Nephron progenitor cell (in vitro differentiated cells): ENCODE results near the gene RPL38.

Experiments
- DNase-seq: peaks from one replicate; pipeline ENCODE4 v3.0.0; 2021
- H3K27ac Mint-ChIP-seq: 2 replicates; pipeline ENCODE4 v1.8.0; 2021; ENCODE audit warnings: mild to moderate bottlenecking, moderate library complexity, mixed read lengths
- H3K27me3 Mint-ChIP-seq: 2 replicates; pipeline ENCODE4 v1.8.0; 2021; ENCODE audit warnings: mild to moderate bottlenecking, low read depth, mixed read lengths; ENCODE audit not compliant: poor library complexity
- H3K36me3 Mint-ChIP-seq: 2 replicates; pipeline ENCODE4 v1.8.0; 2021; ENCODE audit warnings: low read depth, mixed read lengths
- H3K4me1 Mint-ChIP-seq: 2 replicates; pipeline ENCODE4 v1.8.0; 2021; ENCODE audit warnings: mixed read lengths
- H3K4me3 Mint-ChIP-seq: 2 replicates; pipeline ENCODE4 v1.8.0; 2021; ENCODE audit warnings: mild to moderate bottlenecking, moderate library complexity, mixed read lengths
- H3K9me3 Mint-ChIP-seq: 2 replicates; pipeline ENCODE4 v1.8.0; 2021; ENCODE audit warnings: mild to moderate bottlenecking, moderate library complexity, mixed read lengths
- TF ChIP-seq, protein P1 (sequence below): fragments of 200-600 bp; sonication (generic); IDR thresholded peaks from 2 replicates; pipeline ENCODE4 v1.5.0; 2021; ENCODE audit warnings: antibody characterized with exemption

RPL38 gene

DNA sequence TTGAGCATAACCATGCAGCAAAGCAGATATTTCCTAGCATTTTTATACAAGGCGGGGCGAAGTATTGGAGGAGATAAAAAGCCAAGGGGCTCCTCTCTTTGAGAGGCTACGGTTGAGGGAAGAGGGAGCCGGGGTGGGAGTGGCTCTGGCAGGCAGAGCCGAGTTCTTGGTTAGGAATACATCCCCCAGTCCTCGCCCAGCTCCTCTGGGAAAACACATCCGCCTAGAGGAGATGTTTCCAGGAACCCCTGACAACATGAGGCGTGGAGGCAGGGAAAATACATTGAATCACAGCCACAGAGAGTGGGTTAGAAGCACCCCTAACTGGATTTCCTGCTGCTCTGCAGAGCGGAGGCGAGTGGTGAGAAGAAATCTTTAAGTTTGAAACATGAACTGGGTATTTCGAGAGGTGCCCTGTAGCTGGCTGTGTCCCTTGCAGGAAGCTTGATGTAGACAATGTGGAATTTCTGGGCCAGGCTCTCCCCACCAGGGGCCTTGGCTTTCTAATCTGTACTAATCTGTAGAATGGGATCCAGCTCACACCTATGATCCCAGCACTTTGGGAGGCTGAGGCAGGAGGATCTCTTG, 37.2 kb downstream of the RPL38 start:
- H3K36me3 Mint-ChIP-seq, result no peaks in the 10 kb centered on the region
- peaks cover 32% of the 10 kb centered on the region for H3K4me1 Mint-ChIP-seq
- no peak overlapping the region for H3K4me3 Mint-ChIP-seq
- no peaks in the 10 kb centered on the region for H3K9me3 Mint-ChIP-seq
- TF ChIP-seq, protein P1, sequence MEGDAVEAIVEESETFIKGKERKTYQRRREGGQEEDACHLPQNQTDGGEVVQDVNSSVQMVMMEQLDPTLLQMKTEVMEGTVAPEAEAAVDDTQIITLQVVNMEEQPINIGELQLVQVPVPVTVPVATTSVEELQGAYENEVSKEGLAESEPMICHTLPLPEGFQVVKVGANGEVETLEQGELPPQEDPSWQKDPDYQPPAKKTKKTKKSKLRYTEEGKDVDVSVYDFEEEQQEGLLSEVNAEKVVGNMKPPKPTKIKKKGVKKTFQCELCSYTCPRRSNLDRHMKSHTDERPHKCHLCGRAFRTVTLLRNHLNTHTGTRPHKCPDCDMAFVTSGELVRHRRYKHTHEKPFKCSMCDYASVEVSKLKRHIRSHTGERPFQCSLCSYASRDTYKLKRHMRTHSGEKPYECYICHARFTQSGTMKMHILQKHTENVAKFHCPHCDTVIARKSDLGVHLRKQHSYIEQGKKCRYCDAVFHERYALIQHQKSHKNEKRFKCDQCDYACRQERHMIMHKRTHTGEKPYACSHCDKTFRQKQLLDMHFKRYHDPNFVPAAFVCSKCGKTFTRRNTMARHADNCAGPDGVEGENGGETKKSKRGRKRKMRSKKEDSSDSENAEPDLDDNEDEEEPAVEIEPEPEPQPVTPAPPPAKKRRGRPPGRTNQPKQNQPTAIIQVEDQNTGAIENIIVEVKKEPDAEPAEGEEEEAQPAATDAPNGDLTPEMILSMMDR, result no peak
- H3K27me3 Mint-ChIP-seq, result peaks cover 27% of the 10 kb centered on the region
- no peak for DNase-seq
- H3K27ac Mint-ChIP-seq, result peak overlapping the region; percentile 60

DNA sequence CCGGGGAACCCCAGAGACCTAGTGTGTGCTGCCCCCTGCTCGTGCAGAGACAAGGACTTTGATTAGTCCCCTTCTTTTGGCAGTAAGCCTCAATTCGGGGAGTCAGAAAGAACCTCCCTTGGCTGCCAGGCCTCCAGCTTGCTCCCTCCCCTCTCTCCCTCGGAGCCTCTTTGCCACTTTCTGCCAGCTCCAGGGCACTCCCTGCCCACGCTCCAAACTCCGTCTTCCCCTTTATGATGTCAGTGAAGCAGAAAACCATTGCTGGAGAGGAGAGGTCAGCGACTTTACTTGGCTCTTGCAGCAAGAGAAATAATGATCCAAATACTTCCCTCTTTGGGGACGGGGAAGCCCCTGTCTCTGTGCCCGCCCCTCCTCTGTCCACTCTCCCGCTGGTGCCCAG, 38.0 kb downstream of the RPL38 start:
- TF ChIP-seq, protein P1, result no peak
- Mint-ChIP-seq H3K4me3 (no peak overlapping the region), H3K9me3 (peaks cover 1% of the 10 kb centered on the region), H3K27ac (no peak overlapping the region), H3K36me3 (peaks cover under 1% of the 10 kb centered on the region), H3K27me3 (peaks cover 23% of the 10 kb centered on the region), H3K4me1 (peaks cover 39% of the 10 kb centered on the region)
- DNase-seq, result no peak

DNA sequence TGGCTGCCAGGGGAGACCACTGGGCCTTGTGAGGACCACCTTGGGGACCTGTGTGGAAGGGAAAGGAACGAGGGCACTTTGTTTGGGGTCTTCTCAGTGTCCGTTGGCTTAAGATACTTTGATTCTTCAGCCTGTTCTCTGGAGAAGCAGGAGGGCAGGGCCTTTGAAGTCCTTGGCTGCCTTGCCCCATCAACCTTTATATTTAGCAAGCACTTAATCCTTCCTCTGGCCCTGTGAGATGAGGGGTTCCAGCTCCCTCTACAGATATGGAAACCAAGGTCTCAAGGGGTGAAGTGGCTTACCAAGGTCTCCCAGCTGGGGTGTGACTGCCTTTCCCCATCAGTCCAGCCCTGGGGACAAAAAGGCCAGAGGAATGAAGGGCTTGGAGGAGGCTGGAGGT, 38.4 kb downstream of the RPL38 start:
- peaks cover 4% of the 10 kb centered on the region for H3K36me3 Mint-ChIP-seq

DNA sequence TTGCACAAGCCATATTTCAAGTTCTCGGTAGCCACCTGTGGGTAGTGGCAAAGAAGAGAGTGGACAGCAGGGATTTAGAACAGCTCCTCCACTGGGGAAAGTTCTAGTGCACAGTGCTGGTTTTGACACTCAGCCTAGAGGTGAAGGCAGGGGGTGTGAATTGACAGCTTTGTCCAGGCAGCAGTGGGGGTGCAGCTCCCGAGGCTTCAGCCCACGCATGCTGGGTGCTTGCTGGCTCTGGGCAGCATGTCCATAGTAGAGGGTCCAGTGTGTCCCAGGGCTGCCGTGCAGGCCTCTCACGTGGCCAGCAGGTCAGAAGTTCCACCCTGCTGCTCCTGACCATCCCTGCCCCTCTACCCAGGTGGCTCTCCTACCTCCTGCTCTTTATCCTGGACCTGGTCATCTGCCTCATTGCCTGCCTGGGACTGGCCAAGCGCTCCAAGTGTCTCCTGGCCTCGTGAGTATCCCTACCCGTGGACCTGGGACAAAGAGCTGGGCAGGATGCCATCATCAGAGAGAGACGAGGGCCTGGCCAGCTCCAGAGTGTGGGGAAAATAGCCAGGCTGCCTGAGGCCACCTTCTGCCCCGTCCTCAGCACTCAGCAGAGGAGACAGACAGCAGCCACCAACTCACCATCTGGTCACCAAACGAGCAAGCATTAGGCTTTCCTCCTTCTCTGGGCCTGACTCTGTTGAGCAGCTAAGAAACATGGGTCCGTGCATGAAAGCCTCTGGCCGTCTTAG, 39.7 kb downstream of the RPL38 start:
- H3K9me3 Mint-ChIP-seq, result peaks cover 13% of the 10 kb centered on the region
- peaks cover 4% of the 10 kb centered on the region for H3K36me3 Mint-ChIP-seq
- H3K27me3 Mint-ChIP-seq, result peaks cover 22% of the 10 kb centered on the region
- TF ChIP-seq, protein P1, result no peak
- peaks cover 40% of the 10 kb centered on the region for H3K4me1 Mint-ChIP-seq
- no peak overlapping the region for H3K27ac Mint-ChIP-seq
- DNase-seq, result no peak
- H3K4me3 Mint-ChIP-seq, result no peak overlapping the region

More for the DNA sequence above, 38.4 kb downstream of the RPL38 start:
- Mint-ChIP-seq H3K4me3 (no peak overlapping the region), H3K27ac (no peak overlapping the region), H3K27me3 (peaks cover 22% of the 10 kb centered on the region), H3K4me1 (peaks cover 40% of the 10 kb centered on the region), H3K9me3 (peaks cover 5% of the 10 kb centered on the region)
- TF ChIP-seq, protein P1, result no peak
- no peak for DNase-seq

DNA sequence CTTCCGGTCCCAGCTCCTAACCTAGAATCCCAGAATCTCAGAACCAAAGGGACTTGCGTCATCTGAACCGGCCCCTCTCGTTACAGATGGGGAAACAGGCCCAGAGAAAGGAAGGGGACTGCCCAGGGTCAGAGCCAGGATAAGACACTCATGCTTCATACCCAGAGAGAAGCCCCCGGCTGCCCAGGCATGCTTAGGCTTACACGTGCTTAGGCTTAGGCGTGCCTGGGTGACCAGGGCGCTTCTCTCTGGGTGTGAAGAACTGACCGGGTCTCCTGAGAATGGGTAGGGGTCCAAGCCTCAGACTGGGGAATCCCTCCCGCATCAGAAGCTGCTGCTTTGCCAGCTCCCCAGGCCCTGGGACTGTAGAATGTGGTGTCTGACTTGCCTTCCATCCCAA, 40.6 kb downstream of the RPL38 start:
- Mint-ChIP-seq H3K27ac (no peak overlapping the region), H3K4me1 (peaks cover 40% of the 10 kb centered on the region), H3K27me3 (peaks cover 22% of the 10 kb centered on the region), H3K36me3 (peaks cover 4% of the 10 kb centered on the region), H3K9me3 (peaks cover 13% of the 10 kb centered on the region), H3K4me3 (no peak overlapping the region)
- no peak for DNase-seq
- TF ChIP-seq, protein P1, result no peak

DNA sequence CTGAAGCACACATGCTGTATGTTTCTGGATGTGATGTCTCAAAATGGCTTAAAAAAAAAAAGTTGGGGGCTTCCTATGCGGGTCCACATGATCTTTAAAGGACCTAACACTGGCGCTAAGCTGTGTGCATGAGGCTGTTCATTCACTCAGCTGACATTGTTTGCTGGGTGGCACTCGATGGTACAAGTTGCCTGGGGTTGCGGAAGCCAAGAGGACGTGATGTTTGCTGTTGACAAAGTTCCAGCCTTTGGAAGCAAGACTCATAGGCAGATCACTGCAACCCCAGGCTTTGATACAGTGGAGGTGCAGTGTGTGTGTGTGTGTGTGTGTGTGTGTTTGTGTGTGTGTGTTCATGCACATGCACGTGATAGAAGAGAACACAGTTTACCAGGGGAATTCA, 41.1 kb downstream of the RPL38 start:
- no peak for DNase-seq
- Mint-ChIP-seq H3K36me3 (peaks cover 4% of the 10 kb centered on the region), H3K27me3 (peaks cover 21% of the 10 kb centered on the region), H3K4me3 (no peak overlapping the region), H3K27ac (no peak overlapping the region), H3K4me1 (peaks cover 40% of the 10 kb centered on the region), H3K9me3 (peaks cover 13% of the 10 kb centered on the region)
- TF ChIP-seq, protein P1, result no peak
